Endodermal cell (in vitro differentiated cells): ENCODE measurements around the gene MUC6. TPM values are rescaled to one million over a fixed set of nuclear protein-coding genes. Genes with fewer than 3 reads are reported as not detected.

Source experiments
- DNase-seq: peaks from one replicate; pipeline ENCODE4 v3.0.0-alpha.2; 2017
- H3K27ac ChIP-seq: 2 replicates; pipeline ENCODE4 v1.5.1; 2013; ENCODE audit warnings: mild to moderate bottlenecking, low read depth, low read length, moderate library complexity
- H3K27me3 ChIP-seq: 2 replicates; pipeline ENCODE4 v1.6.1; 2013; ENCODE audit warnings: mild to moderate bottlenecking, low read length, moderate library complexity; ENCODE audit not compliant: insufficient read depth, control insufficient read depth, poor library complexity, severe bottlenecking
- H3K36me3 ChIP-seq: 2 replicates; pipeline ENCODE4 v1.7.0; 2013; ENCODE audit warnings: mild to moderate bottlenecking, low read length, moderate library complexity; ENCODE audit not compliant: control insufficient read depth, insufficient read depth
- H3K4me1 ChIP-seq: one replicate; pipeline ENCODE4 v1.7.0; 2013; ENCODE audit warnings: low read length; ENCODE audit not compliant: control insufficient read depth, insufficient read depth
- H3K4me3 ChIP-seq: 2 replicates; pipeline ENCODE4 v1.5.1; 2013; ENCODE audit warnings: mild to moderate bottlenecking, low read length, moderate library complexity
- H3K9ac ChIP-seq: 2 replicates; pipeline ENCODE4 v1.6.1; 2013; ENCODE audit warnings: mild to moderate bottlenecking, low read length, moderate library complexity; ENCODE audit not compliant: poor library complexity, severe bottlenecking; ENCODE audit errors: extremely low read depth
- H3K9me3 ChIP-seq: 2 replicates; pipeline ENCODE4 v1.6.1; 2013; ENCODE audit warnings: mild to moderate bottlenecking, low read length, moderate library complexity; ENCODE audit not compliant: control insufficient read depth
- H3K27ac Mint-ChIP-seq: 2 replicates; pipeline ENCODE4 v1.8.0; 2020; ENCODE audit warnings: mixed read lengths
- H3K27me3 Mint-ChIP-seq: 2 replicates; pipeline ENCODE4 v1.8.0; 2021; ENCODE audit warnings: mild to moderate bottlenecking, mixed read lengths; ENCODE audit not compliant: insufficient read depth
- H3K36me3 Mint-ChIP-seq: 2 replicates; pipeline ENCODE4 v1.8.0; 2020; ENCODE audit warnings: low read depth, mixed read lengths
- H3K4me1 Mint-ChIP-seq: 2 replicates; pipeline ENCODE4 v1.8.0; 2020; ENCODE audit warnings: mixed read lengths
- H3K4me3 Mint-ChIP-seq: 2 replicates; pipeline ENCODE4 v1.8.0; 2020; ENCODE audit warnings: mild to moderate bottlenecking, moderate library complexity, mixed read lengths
- H3K9me3 Mint-ChIP-seq: 2 replicates; pipeline ENCODE4 v1.8.0; 2020; ENCODE audit warnings: mild to moderate bottlenecking, mixed read lengths
- CTCF ChIP-seq: fragments of 200-600 bp; sonication (generic); conservative IDR thresholded peaks from 2 replicates; pipeline ENCODE4 v1.5.0; 2021; ENCODE audit warnings: antibody characterized with exemption, mild to moderate bottlenecking
- WGBS, 2 experiments: methylation state at CpG; one replicate each; pipeline versions ENCODE4 v1.1.5 to v1.1.7; 2013; ENCODE audit warnings: missing lambda C conversion rate in 2 of 2, mixed read lengths in 1 of 2; ENCODE audit not compliant: insufficient coverage in 1 of 2, insufficient read length in 1 of 2; 5-methylcytosine and 5-hydroxymethylcytosine counted together
- total RNA-seq, 2 donors: library from RNA; stranded (reverse); fragmentation: NEBNext Ultra II Directional in 1 of 2; extraction: Animal tissue kit (Norgen Biotek cat#: 25700) in 1 of 2; gene quantifications; 2 replicates in 1 of 2; 3 replicates in 1 of 2; pipeline ENCODE4 v1.2.1, GENCODE V29; 2021

The MUC6 gene
- total RNA-seq, 2 donors from 2014 or later: 0.26 to 0.40 TPM

DNA sequence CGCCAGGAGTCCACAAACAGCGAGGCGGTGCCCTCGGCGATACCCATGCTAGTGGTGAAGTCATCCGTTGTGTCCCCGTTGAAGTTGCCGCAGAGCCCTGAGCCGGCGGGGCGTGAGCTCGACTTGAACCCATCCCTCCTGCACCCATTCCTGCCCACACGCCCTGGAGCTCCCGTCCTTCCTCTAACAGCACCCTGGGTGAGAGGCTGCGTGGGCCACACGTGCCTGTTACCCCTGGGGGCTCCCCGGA, 8.3 kb downstream of the MUC6 start:
- Mint-ChIP-seq H3K27me3 (no peaks in the 10 kb centered on the region), H3K4me1 (no peaks in the 10 kb centered on the region)

DNA sequence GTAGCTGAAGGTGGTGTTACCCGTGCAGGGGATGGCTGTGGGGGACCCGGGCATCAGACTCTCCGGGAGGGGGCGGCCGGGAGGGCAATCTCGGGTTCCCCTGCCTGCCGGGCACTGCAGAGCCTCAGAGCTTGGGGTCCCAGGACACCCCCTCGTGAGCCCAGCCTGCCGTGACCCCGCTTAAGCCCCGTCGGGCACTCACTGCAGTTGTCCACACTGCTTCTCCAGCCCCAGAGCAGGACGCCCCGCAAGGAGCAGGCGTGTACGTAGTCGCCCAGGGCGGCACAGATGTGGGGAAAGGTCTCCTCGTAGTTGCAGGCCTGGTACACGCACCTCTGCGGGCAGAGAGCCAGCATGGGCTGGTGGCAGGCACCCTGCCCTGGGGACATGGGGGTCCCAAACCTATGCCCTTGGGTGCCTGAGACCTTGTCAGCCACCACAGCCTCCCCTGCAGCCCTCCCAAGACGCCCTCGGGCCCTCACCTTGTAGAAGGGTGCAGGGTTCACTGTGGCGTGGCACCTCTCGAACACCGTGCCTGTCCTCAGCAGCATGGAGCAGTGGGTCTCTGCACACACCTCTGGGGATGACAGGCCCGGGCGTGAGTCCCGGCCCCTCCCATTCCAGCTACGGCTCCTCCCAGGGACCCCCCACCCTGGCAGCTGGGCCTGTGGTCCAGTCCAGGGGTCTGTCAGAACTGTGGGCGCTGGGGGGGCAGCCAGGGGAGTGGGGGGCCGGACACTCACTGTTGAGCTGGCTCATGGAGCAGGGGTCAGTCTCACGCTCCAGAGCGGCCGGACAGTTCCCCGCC, 8.8 kb downstream of the MUC6 start:
- Mint-ChIP-seq H3K9me3 (no peaks in the 10 kb centered on the region), H3K27ac (no peak overlapping the region), H3K27me3 (no peaks in the 10 kb centered on the region), H3K36me3 (no peaks in the 10 kb centered on the region), H3K4me3 (no peak overlapping the region), H3K4me1 (no peaks in the 10 kb centered on the region)
- Histone ChIP-seq H3K27ac (no peak overlapping the region), H3K36me3 (no peaks in the 10 kb centered on the region), H3K9me3 (no peaks in the 10 kb centered on the region), H3K27me3 (no peaks in the 10 kb centered on the region), H3K4me1 (no peaks in the 10 kb centered on the region), H3K4me3 (no peak overlapping the region), H3K9ac (no peak overlapping the region)
- no peak for DNase-seq
- TF ChIP-seq CTCF: no peak
- WGBS, 2 experiments: 92 to 95% methylated on average over 28 to 36 of the region's 36 CpGs

More for the DNA sequence above, 8.3 kb downstream of the MUC6 start:
- no peak overlapping the region for H3K4me3 ChIP-seq
- no peak for DNase-seq
- TF ChIP-seq CTCF: no peak
- H3K36me3 ChIP-seq: no peaks in the 10 kb centered on the region
- WGBS, 2 experiments: 94% methylated on average over 7 to 17 of the region's 17 CpGs
- H3K27ac Mint-ChIP-seq: peak overlapping the region; percentile 64
- no peaks in the 10 kb centered on the region for H3K9me3 Mint-ChIP-seq
- no peaks in the 10 kb centered on the region for H3K27me3 ChIP-seq
- H3K4me1 ChIP-seq: no peaks in the 10 kb centered on the region
- no peaks in the 10 kb centered on the region for H3K9me3 ChIP-seq
- H3K4me3 Mint-ChIP-seq: no peak overlapping the region
- no peak overlapping the region for H3K9ac ChIP-seq
- H3K36me3 Mint-ChIP-seq: no peaks in the 10 kb centered on the region
- no peak overlapping the region for H3K27ac ChIP-seq

GRCh38 chr11:1026641-1027482, 9.7 kb downstream of the MUC6 start:
- H3K4me1 Mint-ChIP-seq: no peaks in the 10 kb centered on the region
- no peak overlapping the region for H3K9ac ChIP-seq
- WGBS, 2 experiments: 93 to 95% methylated on average over 35 to 46 of the region's 46 CpGs
- DNase-seq: no peak
- no peak overlapping the region for H3K27ac ChIP-seq
- no peak overlapping the region for H3K4me3 ChIP-seq
- no peaks in the 10 kb centered on the region for H3K36me3 Mint-ChIP-seq
- no peaks in the 10 kb centered on the region for H3K27me3 Mint-ChIP-seq
- no peaks in the 10 kb centered on the region for H3K27me3 ChIP-seq
- H3K27ac Mint-ChIP-seq: no peak overlapping the region
- H3K4me1 ChIP-seq: no peaks in the 10 kb centered on the region
- H3K4me3 Mint-ChIP-seq: no peak overlapping the region
- TF ChIP-seq CTCF: no peak
- no peaks in the 10 kb centered on the region for H3K36me3 ChIP-seq
- no peaks in the 10 kb centered on the region for H3K9me3 ChIP-seq
- no peaks in the 10 kb centered on the region for H3K9me3 Mint-ChIP-seq
